ENCODE data around the gene MATK.

MATK gene

GRCh38 chr19:3807574-3808354 lies 21.6 kb upstream of the MATK start:
- no peaks in the 10 kb centered on the region for H3K27me3 ChIP-seq (ENCODE audit: low read depth)
- in situ Hi-C loops (cut with MboI; ENCODE audit: low sequenced_read_pairs) = no loop called here
- H3K4me3 ChIP-seq = no peak overlapping the region
- H3K4me1 ChIP-seq = no peaks in the 10 kb centered on the region
- H3K9me3 ChIP-seq = no peaks in the 10 kb centered on the region
- no peaks in the 10 kb centered on the region for H3K36me3 ChIP-seq (replicated peaks)
- no peak for DNase-seq (ENCODE audit: low spot score in 2 of 2)

GRCh38 chr19:3807131-3807480 lies 20.9 kb upstream of the MATK start:
- in situ Hi-C loops (cut with MboI; ENCODE audit: low sequenced_read_pairs) = no loop called here
- Histone ChIP-seq H3K9me3 (no peaks in the 10 kb centered on the region), H3K4me1 (no peaks in the 10 kb centered on the region), H3K4me3 (no peak overlapping the region), H3K36me3 (replicated peaks) (no peaks in the 10 kb centered on the region), H3K27me3 (ENCODE audit: low read depth) (peaks cover under 1% of the 10 kb centered on the region; the same call in 1 of the 2 replicates)
- DNase-seq (ENCODE audit: low spot score in 2 of 2) = no peak

GRCh38 chr19:3805859-3806258 lies 19.7 kb upstream of the MATK start:
- Histone ChIP-seq H3K27me3 (ENCODE audit: low read depth) (peaks cover 11% of the 10 kb centered on the region), H3K4me1 (no peaks in the 10 kb centered on the region), H3K9me3 (no peaks in the 10 kb centered on the region), H3K4me3 (no peak overlapping the region), H3K36me3 (replicated peaks) (no peaks in the 10 kb centered on the region)
- DNase-seq (ENCODE audit: low spot score in 2 of 2) = no peak
- in situ Hi-C loops (cut with MboI; ENCODE audit: low sequenced_read_pairs) = no loop called here

- in situ Hi-C loops (cut with MboI; ENCODE audit: low sequenced_read_pairs) = no loop called here
Measured at GRCh38 chr19:3804429-3804828, 18.2 kb upstream of the MATK start.

GRCh38 chr19:3803986-3804385 lies 17.8 kb upstream of the MATK start:
- Histone ChIP-seq H3K4me1 (no peaks in the 10 kb centered on the region), H3K36me3 (replicated peaks) (no peaks in the 10 kb centered on the region), H3K9me3 (no peaks in the 10 kb centered on the region), H3K4me3 (no peak overlapping the region), H3K27me3 (ENCODE audit: low read depth) (peaks cover 19% of the 10 kb centered on the region)
- in situ Hi-C loops (cut with MboI; ENCODE audit: low sequenced_read_pairs) = no loop called here
- no peak for DNase-seq (ENCODE audit: low spot score in 2 of 2)

More at GRCh38 chr19:3804429-3804828, 18.2 kb upstream of the MATK start:
- Histone ChIP-seq H3K36me3 (replicated peaks) (no peaks in the 10 kb centered on the region), H3K4me1 (no peaks in the 10 kb centered on the region), H3K27me3 (ENCODE audit: low read depth) (peaks cover 19% of the 10 kb centered on the region), H3K9me3 (no peaks in the 10 kb centered on the region), H3K4me3 (no peak overlapping the region)
- DNase-seq (ENCODE audit: low spot score in 2 of 2) = no peak

GRCh38 chr19:3803114-3803888 lies 17.1 kb upstream of the MATK start:
- H3K4me3 ChIP-seq = no peak overlapping the region
- DNase-seq (ENCODE audit: low spot score in 2 of 2) = no peak
- in situ Hi-C loops (cut with MboI; ENCODE audit: low sequenced_read_pairs) = no loop called here
- H3K27me3 ChIP-seq (ENCODE audit: low read depth) = peaks cover 19% of the 10 kb centered on the region
- no peaks in the 10 kb centered on the region for H3K36me3 ChIP-seq (replicated peaks)
- no peaks in the 10 kb centered on the region for H3K9me3 ChIP-seq
- no peaks in the 10 kb centered on the region for H3K4me1 ChIP-seq

GRCh38 chr19:3801412-3802096 lies 15.4 kb upstream of the MATK start:
- H3K4me3 ChIP-seq = no peak overlapping the region
- H3K9me3 ChIP-seq = 0 out of 2 replicates have a peak, but pooled peaks cover 3% of the 10 kb centered on the region
- peak in 1 of 2 experiments; percentile 35 for DNase-seq (ENCODE audit: low spot score in 2 of 2)
- H3K36me3 ChIP-seq (replicated peaks) = no peaks in the 10 kb centered on the region
- peaks cover 19% of the 10 kb centered on the region for H3K27me3 ChIP-seq (ENCODE audit: low read depth)
- in situ Hi-C loops (cut with MboI; ENCODE audit: low sequenced_read_pairs) = no loop called here
- H3K4me1 ChIP-seq = no peaks in the 10 kb centered on the region

GRCh38 chr19:3800996-3801395 lies 14.8 kb upstream of the MATK start:
- in situ Hi-C loops (cut with MboI; ENCODE audit: low sequenced_read_pairs) = no loop called here
- H3K4me1 ChIP-seq = no peaks in the 10 kb centered on the region
- H3K4me3 ChIP-seq = no peak overlapping the region
- peaks cover 19% of the 10 kb centered on the region for H3K27me3 ChIP-seq (ENCODE audit: low read depth)
- DNase-seq (ENCODE audit: low spot score in 2 of 2) = no peak
- 0 out of 2 replicates have a peak, but pooled peaks cover 4% of the 10 kb centered on the region for H3K9me3 ChIP-seq
- no peaks in the 10 kb centered on the region for H3K36me3 ChIP-seq (replicated peaks)

- Histone ChIP-seq H3K27me3 (ENCODE audit: low read depth) (peaks cover 19% of the 10 kb centered on the region), H3K4me1 (no peaks in the 10 kb centered on the region), H3K4me3 (no peak overlapping the region), H3K9me3 (peaks cover 8% of the 10 kb centered on the region; the same call in 1 of the 2 replicates), H3K36me3 (replicated peaks) (no peaks in the 10 kb centered on the region)
- in situ Hi-C loops (cut with MboI; ENCODE audit: low sequenced_read_pairs) = no loop called here
- no peak for DNase-seq (ENCODE audit: low spot score in 2 of 2)
Measured at GRCh38 chr19:3798137-3798536, 12.0 kb upstream of the MATK start.

- H3K36me3 ChIP-seq (replicated peaks) = no peaks in the 10 kb centered on the region
- no peaks in the 10 kb centered on the region for H3K4me1 ChIP-seq
- H3K9me3 ChIP-seq = peaks cover 8% of the 10 kb centered on the region; the same call in 1 of the 2 replicates
- DNase-seq (ENCODE audit: low spot score in 2 of 2) = no peak
- no peak overlapping the region for H3K4me3 ChIP-seq
- H3K27me3 ChIP-seq (ENCODE audit: low read depth) = peaks cover 13% of the 10 kb centered on the region
- in situ Hi-C loops (cut with MboI; ENCODE audit: low sequenced_read_pairs) = no loop called here
Measured at GRCh38 chr19:3796358-3796757, 10.2 kb upstream of the MATK start.

- no peaks in the 10 kb centered on the region for H3K4me1 ChIP-seq
- in situ Hi-C loops (cut with MboI; ENCODE audit: low sequenced_read_pairs) = no loop called here
- no peaks in the 10 kb centered on the region for H3K36me3 ChIP-seq (replicated peaks)
- H3K4me3 ChIP-seq = no peak overlapping the region
- H3K27me3 ChIP-seq (ENCODE audit: low read depth) = no peaks in the 10 kb centered on the region
- peaks cover 8% of the 10 kb centered on the region; the same call in 1 of the 2 replicates for H3K9me3 ChIP-seq
- no peak for DNase-seq (ENCODE audit: low spot score in 2 of 2)
Measured at GRCh38 chr19:3793799-3794198, 7.6 kb upstream of the MATK start.

GRCh38 chr19:3792114-3792513 lies 5.9 kb upstream of the MATK start:
- no peak for DNase-seq (ENCODE audit: low spot score in 2 of 2)
- Histone ChIP-seq H3K4me1 (no peaks in the 10 kb centered on the region), H3K36me3 (replicated peaks) (no peaks in the 10 kb centered on the region), H3K27me3 (ENCODE audit: low read depth) (no peaks in the 10 kb centered on the region), H3K9me3 (peaks cover 8% of the 10 kb centered on the region; the same call in 1 of the 2 replicates), H3K4me3 (no peak overlapping the region)
- in situ Hi-C loops (cut with MboI; ENCODE audit: low sequenced_read_pairs) = no loop called here

GRCh38 chr19:3790941-3791340 lies 4.8 kb upstream of the MATK start:
- Histone ChIP-seq H3K9me3 (peaks cover 4% of the 10 kb centered on the region; the same call in 1 of the 2 replicates), H3K36me3 (replicated peaks) (no peaks in the 10 kb centered on the region), H3K27me3 (ENCODE audit: low read depth) (no peaks in the 10 kb centered on the region), H3K4me1 (no peaks in the 10 kb centered on the region), H3K4me3 (no peak overlapping the region)
- in situ Hi-C loops (cut with MboI; ENCODE audit: low sequenced_read_pairs) = no loop called here
- DNase-seq (ENCODE audit: low spot score in 2 of 2) = no peak
